ES-I3 (cell line): ENCODE results near the gene NACAD.

Experiments used
- H3K36me3 ChIP-seq: 2 replicates; pipeline ENCODE4 v1.6.1; 2013; ENCODE audit warnings: mild to moderate bottlenecking, low read length, control low read depth, moderate library complexity; ENCODE audit not compliant: insufficient read depth
- H3K4me1 ChIP-seq: 2 replicates; pipeline ENCODE4 v1.6.1; 2013; ENCODE audit warnings: mild to moderate bottlenecking, control low read depth, low read length; ENCODE audit not compliant: insufficient read depth
- H3K9ac ChIP-seq: 2 replicates; pipeline ENCODE4 v1.6.1; 2013; ENCODE audit warnings: low read depth, mild to moderate bottlenecking, low read length, moderate library complexity
- H3K9me3 ChIP-seq: 2 replicates; pipeline ENCODE4 v1.6.1; 2013; ENCODE audit warnings: mild to moderate bottlenecking, low read length, moderate library complexity; ENCODE audit not compliant: control insufficient read depth, insufficient read depth

NACAD gene

DNA sequence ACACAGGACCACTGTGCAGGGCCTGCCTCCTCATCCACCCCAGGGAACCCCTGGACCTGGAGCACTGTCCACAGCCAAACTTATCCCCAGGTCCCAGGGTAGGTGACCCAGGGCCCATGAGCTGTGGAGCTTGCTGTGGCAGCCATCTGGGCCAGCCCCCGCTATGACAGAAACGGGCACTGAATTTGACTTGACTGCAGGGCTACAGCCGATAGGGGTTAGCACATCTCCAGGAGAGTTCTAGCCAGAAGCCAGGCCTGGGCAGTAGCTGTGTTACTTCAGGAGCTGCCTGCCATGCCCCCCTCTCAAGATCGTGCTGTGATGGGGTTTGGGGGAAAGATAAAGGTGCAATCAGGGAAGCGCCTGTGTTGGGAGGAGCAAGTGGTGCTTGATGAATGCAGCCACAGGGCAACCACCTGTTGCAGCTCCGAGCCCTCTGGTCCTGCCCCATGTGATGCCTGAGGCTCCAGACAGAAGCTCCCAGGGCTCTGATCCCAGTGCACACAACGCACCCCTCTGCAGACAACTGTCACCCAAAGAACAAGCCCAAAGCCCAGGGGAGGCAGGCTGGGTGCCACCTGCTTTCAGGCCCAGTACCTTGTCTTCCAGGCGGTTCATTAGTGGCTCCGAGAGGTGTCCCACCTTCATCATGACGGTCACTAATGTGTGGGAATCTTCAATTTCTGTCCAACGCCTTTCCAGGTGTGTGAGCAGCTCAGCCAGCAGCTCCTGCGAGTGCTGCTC, 16.2 kb upstream of the NACAD start:
- H3K36me3 ChIP-seq, result peaks cover 75% of the 10 kb centered on the region
- no peaks in the 10 kb centered on the region for H3K4me1 ChIP-seq
- no peak overlapping the region for H3K9ac ChIP-seq
- no peaks in the 10 kb centered on the region for H3K9me3 ChIP-seq

DNA sequence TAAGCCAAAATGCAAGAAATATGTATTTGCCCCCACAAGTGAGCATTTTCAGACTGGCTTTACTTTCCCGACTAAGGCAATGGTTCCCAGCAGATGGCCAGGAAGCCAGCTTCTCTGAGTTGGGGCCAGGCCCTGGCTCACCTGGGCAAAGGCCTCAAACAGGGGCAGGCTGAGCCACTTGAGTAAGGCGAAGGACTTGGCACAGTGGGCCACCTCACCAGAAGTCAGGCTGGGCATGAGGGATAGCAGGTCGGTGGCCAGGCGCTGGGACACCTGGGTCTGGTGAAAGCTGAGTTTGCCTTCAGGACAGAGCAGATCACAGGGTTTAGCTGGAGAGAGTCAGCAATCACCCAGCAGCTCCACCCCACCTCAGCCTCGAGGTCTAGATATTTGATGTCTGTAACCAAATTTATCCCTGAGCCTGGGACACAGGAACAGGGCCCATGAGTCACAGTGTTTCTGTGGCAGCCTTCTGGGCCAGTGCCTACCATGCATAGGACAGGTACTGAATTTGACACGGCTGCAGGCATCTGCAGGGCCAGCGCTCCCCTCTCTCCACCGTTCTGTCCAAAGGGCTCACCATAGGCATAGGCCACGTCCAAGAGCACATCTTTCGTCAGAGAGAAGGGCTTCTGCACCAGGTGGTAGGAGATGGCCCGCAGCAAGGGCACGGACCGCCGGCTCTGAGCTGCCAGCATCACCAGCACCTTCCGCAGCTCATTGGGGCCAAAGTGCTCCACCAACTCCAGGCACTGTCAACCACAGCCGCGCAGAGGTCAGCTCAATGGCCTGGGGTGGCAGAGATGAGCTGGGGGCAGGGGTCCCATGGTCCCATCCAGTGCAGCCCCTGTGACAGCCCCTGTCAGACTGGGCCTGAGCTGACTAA, 15.4 kb upstream of the NACAD start:
- Histone ChIP-seq H3K9ac (no peak overlapping the region), H3K36me3 (peaks cover 72% of the 10 kb centered on the region), H3K4me1 (no peaks in the 10 kb centered on the region), H3K9me3 (no peaks in the 10 kb centered on the region)

DNA sequence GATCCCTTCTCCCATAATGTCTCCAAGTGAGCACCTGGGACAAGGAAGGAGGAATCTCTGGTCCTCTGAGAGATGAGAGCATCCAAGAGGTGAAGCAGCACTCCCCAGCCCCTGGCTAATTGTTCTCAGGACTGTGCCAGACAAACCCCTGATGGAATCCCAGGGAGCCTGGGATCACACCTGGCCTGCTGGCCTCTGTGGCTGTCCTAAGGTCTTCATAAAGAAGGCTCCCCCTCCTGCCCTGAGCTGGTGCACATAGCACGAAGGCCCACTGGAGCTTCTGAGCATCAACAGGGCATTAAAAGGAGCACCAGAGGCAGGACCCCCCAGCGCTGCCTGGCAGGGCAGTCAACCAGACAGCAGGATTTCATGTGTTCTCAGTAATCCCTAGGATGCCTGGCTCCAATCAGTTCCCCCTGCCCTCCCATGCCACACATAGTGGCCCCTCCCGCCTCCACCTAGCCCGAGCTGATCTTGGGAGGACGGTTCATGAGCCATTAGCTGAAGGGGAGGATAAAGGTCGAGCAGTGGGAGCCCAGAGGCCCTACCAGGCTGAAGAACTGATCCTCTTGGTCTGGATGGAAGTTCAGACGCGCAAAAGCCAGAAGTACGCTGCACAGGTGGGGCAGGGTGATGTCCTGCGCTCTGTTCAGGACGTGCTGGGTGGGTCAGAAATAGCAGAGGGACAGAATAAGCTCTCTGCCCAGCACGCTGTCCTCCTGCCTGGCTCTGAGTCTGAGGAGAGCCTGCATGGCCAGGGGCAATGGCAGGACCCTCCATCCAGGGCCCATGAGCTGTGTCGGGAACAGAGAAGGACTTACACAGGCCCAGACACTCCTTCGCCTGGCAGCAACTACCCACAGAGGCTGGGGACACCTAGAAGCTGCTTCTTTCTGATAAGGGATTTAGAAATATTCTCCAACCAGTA, 14.3 kb upstream of the NACAD start:
- Histone ChIP-seq H3K36me3 (peaks cover 61% of the 10 kb centered on the region), H3K9ac (no peak overlapping the region), H3K4me1 (no peaks in the 10 kb centered on the region), H3K9me3 (no peaks in the 10 kb centered on the region)

DNA sequence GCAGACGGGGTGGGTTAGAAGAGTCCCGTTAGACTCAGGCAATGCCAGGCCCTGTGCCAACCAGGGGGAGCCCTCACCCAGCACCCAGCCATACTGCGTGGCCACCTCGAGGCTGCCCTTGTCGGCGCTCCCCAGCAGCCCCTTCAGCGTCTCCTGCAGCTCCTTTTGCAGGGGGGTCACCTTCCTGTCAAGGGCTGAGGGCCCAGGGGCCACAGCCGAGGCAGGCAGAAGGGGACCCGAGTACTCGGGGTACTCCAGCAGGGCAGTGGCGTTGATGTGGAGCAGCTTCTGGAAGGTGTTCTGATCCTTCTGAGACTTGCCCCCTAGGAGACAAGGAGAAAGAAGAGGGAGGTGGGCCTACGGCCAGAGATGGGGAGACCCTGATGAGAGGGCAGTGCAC, 13.0 kb upstream of the NACAD start:
- Histone ChIP-seq H3K9me3 (no peaks in the 10 kb centered on the region), H3K36me3 (peaks cover 50% of the 10 kb centered on the region), H3K9ac (no peak overlapping the region), H3K4me1 (no peaks in the 10 kb centered on the region)

DNA sequence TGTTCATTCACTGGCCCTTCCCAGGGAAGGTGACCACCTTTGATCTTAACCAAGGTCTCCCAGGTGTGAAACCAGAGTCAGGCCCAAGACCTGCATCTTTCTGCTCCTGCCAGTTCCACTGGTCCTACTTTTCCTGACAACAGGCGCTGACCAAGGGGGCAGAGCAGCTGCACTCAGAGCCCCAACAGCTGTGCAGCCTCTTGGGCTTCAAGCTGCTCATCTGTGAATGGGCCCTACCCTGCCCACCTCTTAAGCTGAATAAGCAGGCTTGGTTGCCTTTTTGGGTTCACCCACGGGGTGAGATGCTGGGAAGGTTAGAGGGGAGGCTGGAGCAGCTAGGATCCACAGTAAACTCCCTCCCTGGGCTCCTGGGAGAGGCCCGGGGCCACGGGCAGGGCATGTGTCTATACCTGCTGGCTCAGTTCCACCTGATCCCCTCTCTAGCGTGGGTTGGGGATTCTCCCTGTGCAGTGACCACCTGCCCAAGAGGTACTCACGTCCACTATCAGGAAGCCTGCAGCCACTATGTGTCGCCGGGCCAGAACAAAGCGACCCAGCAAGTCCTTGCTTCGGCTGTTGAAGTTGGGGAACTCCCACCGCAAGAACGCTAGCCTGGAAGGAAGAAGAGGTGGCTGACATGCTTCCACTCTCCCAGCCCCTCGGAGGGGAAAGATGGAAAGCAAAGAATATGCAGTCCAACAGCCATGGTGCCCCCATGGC, 12.2 kb upstream of the NACAD start:
- Histone ChIP-seq H3K9ac (no peak overlapping the region), H3K4me1 (no peaks in the 10 kb centered on the region), H3K36me3 (peaks cover 42% of the 10 kb centered on the region), H3K9me3 (no peaks in the 10 kb centered on the region)

DNA sequence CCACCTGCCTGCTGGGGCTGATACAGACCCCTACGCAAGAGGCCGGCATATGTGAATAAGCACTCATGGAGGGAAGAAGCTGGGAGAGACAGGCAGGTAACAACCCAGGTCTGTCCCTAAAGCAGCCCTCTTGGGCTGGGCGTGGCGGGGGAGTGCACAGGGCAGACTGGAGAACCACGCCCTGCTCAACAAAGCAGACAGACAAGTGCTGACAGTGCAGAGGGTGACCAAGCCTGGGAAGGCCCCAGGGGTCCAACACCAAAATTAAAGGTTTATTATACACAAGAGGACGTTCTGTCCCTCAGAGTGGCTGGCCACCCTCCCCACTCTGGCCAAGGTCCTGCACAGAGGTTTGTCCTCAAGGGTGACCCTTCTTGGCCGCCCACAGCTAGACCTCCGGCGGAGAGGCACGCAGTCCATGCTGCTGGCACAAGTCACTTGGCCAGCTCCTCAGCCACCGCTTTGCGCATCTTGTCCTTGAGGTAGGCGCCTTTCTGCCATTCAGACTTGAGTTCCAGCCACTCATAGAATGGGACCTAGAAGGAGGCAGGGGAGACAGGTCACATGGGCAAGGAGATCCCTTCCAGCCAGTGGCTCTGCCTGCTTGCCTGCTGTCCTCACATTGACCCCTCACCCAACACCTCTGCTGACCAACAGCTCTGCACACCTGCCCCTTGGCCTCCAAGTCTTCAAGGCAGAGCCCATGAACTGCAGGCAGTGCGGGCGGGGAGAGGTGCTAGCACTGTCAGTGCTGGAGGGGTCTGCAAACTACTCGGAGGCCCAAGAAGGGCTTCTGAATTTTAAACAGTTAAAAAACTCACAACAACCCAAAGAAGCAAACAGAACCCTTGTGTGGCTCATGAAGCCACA, 11.4 kb upstream of the NACAD start:
- H3K9me3 ChIP-seq, result no peaks in the 10 kb centered on the region
- H3K4me1 ChIP-seq, result no peaks in the 10 kb centered on the region
- H3K9ac ChIP-seq, result no peak overlapping the region
- peaks cover 34% of the 10 kb centered on the region for H3K36me3 ChIP-seq

DNA sequence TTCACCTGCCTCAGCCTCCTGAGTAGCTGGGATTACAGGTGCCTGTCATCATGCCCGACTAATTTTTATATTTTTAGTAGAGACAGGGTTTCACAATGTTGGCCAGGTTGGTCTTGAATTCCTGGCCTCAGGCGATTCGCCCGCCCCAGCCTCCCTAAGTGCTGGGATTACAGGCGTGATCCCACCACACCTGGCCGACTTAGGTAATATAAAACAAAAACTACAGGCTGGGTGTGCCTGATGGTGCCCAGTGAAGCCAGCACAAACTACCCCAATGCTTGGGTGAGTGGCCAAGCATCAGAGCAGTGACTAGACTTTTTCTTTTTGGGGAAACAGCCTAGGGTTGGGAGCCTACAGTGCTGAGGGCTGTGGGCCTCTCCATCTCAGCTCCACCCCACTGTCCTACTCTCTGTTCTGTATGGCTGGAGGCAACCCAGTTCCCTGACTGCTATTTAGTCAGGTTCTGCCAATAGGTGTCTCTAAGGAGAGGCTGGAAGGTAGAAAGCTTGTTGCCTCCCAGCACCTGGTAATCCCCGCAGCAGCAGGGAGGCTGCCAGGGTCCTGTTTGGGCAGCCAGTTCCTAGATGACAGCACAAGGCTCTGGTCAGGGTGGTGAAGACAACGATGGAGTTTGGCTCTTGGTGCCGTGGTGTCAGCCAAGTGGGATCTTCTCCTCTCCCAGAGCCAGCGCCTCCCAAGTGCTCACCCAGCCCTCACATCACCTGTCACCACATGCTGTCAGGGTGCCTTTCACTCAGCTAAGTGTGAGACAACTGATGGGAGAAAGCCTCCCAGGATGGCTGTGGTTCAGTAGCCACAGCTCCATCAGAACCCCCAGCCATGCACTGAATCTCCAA, 10.4 kb upstream of the NACAD start:
- Histone ChIP-seq H3K9me3 (no peaks in the 10 kb centered on the region), H3K4me1 (no peaks in the 10 kb centered on the region), H3K9ac (no peak overlapping the region), H3K36me3 (peaks cover 26% of the 10 kb centered on the region)

DNA sequence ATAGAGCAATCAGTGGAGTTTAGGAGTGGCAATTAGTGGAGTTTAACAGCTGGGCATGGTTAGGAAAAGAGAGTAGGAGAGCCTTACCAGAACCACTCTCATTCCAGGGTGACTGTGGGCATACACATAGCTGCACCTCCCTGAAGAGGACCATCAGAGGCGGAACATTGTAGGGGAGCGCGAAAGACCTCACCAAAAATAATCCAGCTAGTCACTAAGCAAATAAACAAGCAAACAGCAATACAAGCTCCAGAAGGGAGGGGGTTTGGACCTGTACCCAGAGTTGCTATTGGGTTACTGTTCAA, 4.1 kb upstream of the NACAD start:
- H3K4me1 ChIP-seq, result peaks cover 12% of the 10 kb centered on the region
- H3K36me3 ChIP-seq, result no peaks in the 10 kb centered on the region
- H3K9me3 ChIP-seq, result no peaks in the 10 kb centered on the region
- H3K9ac ChIP-seq, result no peak overlapping the region

DNA sequence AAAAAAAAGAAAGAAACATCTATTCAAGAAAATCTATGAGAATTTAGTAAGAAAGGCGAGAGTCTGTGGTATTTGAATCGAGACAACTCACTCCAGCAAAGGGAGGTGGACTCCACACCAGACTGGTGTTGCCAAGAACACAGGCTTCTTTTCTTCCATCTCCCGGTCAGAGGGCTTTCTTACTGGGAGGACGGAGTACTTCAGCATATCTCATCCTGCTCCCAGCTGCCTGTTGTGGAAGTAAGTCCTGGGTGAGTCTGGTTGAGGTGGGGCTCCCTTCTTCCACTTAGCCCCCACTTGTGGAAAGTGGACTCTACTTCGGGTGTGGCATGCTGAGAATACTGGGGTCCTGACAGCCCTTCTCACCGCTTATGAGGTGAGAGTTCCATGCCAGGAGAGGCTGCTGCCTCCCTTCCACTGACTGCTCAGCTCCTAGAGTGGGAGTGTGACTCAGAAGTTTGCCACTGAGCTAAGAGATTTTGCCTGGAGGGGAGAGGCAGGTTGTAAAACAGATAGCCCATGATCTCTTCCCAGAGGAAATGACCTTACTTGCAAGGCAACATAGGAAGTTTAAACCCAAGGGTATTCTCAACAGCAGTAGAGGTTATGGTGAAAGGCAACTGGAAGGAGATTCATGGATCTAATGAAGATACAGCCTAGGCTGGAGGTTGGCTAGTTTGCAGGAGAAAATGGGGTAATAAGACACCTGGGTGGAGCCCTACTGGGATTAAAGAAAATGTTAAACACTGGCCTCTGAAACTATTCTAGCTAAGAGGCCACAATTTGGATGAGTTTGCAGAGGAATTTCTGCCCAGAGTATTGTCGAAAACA, 3.5 kb upstream of the NACAD start:
- Histone ChIP-seq H3K9ac (no peak overlapping the region), H3K9me3 (no peaks in the 10 kb centered on the region), H3K36me3 (no peaks in the 10 kb centered on the region), H3K4me1 (peaks cover 12% of the 10 kb centered on the region)

DNA sequence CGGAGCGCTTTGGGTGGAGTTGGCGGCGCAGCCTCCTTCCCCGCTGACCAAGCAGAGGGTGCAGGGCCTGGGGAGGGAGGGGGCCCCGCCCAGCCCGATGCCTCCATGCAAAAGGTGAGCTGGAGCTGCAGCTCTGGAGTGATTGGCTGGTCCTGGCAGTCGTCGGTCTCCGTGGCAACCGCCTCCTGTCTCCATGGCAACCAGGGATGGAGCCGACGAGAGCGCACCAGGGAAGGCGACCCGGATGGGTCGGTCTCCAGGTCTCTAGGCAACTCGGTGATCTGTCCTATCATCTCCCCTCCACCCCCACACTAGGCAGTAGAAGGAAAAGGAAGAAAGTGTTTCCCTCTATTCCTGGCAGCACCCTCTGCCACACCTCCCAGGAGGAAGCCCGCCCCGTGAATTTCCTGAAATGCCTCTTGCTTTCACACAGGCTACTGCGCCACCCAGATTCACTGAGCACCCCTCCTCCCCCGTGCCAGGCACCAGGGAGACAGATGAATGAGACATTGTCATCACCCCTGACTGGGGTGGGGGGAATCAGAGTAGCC, 647 bp upstream of the NACAD start:
- Histone ChIP-seq H3K9me3 (no peaks in the 10 kb centered on the region), H3K4me1 (peaks cover 12% of the 10 kb centered on the region), H3K36me3 (no peaks in the 10 kb centered on the region), H3K9ac (peak overlapping the region; percentile 71; the same call in 1 of the 2 replicates)

DNA sequence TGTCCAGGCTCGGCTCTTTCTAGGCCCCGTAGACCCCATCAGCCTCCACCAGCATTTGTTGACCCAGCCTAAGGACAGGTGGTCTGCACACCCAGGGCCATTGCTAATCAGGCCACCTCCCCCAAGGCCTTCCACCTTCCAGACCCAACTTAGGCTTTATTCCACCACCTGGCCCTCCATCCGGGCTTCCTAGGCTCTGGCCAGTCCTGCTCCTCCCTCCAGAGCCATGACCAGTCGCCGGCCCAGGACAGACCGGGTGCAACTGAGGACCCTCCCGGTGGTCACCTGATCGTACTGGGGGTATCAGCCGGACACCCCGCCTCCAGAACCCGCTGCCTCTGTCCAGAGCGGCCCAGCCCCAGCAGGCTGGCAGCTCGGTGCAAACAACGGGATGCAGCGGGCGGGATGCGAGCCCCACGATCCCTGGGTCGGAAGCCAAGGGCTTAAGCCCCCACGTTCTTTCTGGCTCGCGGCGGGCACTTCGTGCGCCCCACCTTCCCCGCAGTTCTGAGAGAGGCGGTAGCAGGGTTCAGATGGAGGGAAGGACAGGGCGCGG, 545 bp downstream of the NACAD start:
- H3K36me3 ChIP-seq, result no peaks in the 10 kb centered on the region
- H3K4me1 ChIP-seq, result peaks cover 12% of the 10 kb centered on the region
- H3K9ac ChIP-seq, result peak overlapping the region; percentile 71; the same call in 1 of the 2 replicates
- H3K9me3 ChIP-seq, result no peaks in the 10 kb centered on the region
